ENCODE measurements around the gene GOLGA6L9. TPM values are rescaled to one million over a fixed set of nuclear protein-coding genes. Genes with fewer than 3 reads are reported as not detected.
"Not testable (repeated sequence)": the region's sequence is repeated elsewhere in the genome, so short reads cannot be mapped to it uniquely, and the experiment has no call there.

GOLGA6L9 gene
- total RNA-seq, 1 donor from 2014 or later, result 13.0 TPM

GRCh38 chr15:82397817-82398216 lies 31.8 kb upstream of the GOLGA6L9 start:
- H3K27ac Mint-ChIP-seq, result no peak overlapping the region
- H3K27ac ChIP-seq, result no peak overlapping the region
- H3K4me1 ChIP-seq, result no peaks in the 10 kb centered on the region
- H3K9ac ChIP-seq, result no peak overlapping the region
- no peaks in the 10 kb centered on the region for H3K36me3 ChIP-seq
- no peaks in the 10 kb centered on the region for H3K4me1 Mint-ChIP-seq
- H3K27me3 ChIP-seq, result no peaks in the 10 kb centered on the region
- peaks cover 30% of the 10 kb centered on the region for H3K79me2 ChIP-seq (ENCODE audit: low read depth)
- H3K4me3 ChIP-seq, result no peak overlapping the region
- no peaks in the 10 kb centered on the region for H3F3A ChIP-seq (ENCODE audit: low read depth)
- TF ChIP-seq EZH2 (IDR thresholded peaks at IDR 0.05) (no peak), EZH2phosphoT487 (IDR thresholded peaks at IDR 0.05) (no peak), CTCF (IDR thresholded peaks at IDR 0.05) (no peak)
- H3K4me3 Mint-ChIP-seq, result no peak overlapping the region
- no peak for DNase-seq (ENCODE audit: low spot score)
- no peak overlapping the region for H3K4me2 ChIP-seq
- peaks cover 10% of the 10 kb centered on the region for H4K20me1 ChIP-seq (ENCODE audit: low read depth)
- no peak overlapping the region for H2AFZ ChIP-seq (replicated peaks)
- H3K9me3 Mint-ChIP-seq, result peaks cover 9% of the 10 kb centered on the region
- H3K9me3 ChIP-seq (ENCODE audit: low read depth), result no peaks in the 10 kb centered on the region
- H3K27me3 Mint-ChIP-seq (ENCODE audit: insufficient read depth, low read depth), result no peaks in the 10 kb centered on the region
- H3K36me3 Mint-ChIP-seq, result peaks cover 16% of the 10 kb centered on the region

- peaks cover 13% of the 10 kb centered on the region for H4K20me1 ChIP-seq (ENCODE audit: low read depth)
- Mint-ChIP-seq H3K4me3 (no peak overlapping the region), H3K27me3 (ENCODE audit: insufficient read depth, low read depth) (no peaks in the 10 kb centered on the region), H3K36me3 (peaks cover 13% of the 10 kb centered on the region), H3K27ac (no peak overlapping the region), H3K4me1 (no peaks in the 10 kb centered on the region), H3K9me3 (peaks cover 9% of the 10 kb centered on the region)
- no peaks in the 10 kb centered on the region for H3K4me1 ChIP-seq
- peaks cover 27% of the 10 kb centered on the region for H3K79me2 ChIP-seq (ENCODE audit: low read depth)
- no peaks in the 10 kb centered on the region for H3K9me3 ChIP-seq (ENCODE audit: low read depth)
- H2AFZ ChIP-seq (replicated peaks), result no peak overlapping the region
- TF ChIP-seq EZH2phosphoT487 (IDR thresholded peaks at IDR 0.05) (no peak), EZH2 (IDR thresholded peaks at IDR 0.05) (no peak), CTCF (IDR thresholded peaks at IDR 0.05) (no peak)
- H3K27ac ChIP-seq, result no peak overlapping the region
- no peaks in the 10 kb centered on the region for H3K36me3 ChIP-seq
- no peak for DNase-seq (ENCODE audit: low spot score)
- no peak overlapping the region for H3K4me2 ChIP-seq
- H3K9ac ChIP-seq, result no peak overlapping the region
- H3F3A ChIP-seq (ENCODE audit: low read depth), result no peaks in the 10 kb centered on the region
- H3K4me3 ChIP-seq, result no peak overlapping the region
- H3K27me3 ChIP-seq, result no peaks in the 10 kb centered on the region
Observed at GRCh38 chr15:82398785-82399184, 30.8 kb upstream of the GOLGA6L9 start.

DNA sequence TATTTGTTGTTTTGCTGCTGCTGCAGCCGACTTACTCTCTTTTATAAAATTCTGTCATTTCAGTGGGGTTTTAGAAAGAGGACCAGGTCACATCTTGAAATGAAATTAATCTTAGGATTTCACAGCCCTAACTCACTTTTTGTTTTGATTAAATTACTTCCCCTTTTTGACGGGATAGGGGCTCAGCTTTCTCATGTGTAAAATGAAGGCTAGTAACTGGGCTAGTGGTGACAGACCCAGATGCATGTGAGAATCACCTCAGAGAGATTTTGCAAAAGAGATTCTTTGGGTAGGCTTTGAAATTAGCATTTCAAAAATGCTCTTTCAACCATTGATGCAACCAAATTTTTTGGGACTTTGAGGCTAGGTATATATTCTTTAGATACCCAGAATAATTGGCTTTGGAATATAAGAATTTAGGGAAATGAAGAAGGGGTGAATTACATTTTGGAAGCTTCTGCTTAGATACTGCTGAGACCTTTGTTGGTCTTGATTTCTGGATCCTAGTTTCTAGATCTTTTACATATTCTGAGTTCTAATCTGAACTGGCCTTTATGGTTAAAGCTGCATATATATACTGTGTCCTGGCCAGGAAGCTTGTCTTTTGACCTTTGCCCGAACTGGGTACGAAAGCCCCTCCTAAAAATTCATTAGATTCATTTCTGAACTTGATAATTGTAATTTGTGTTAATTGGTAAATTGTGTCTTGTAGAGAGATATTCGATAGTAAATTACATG lies 30.1 kb upstream of the GOLGA6L9 start:
- not testable (repeated sequence) for H3K27me3 ChIP-seq; H3K4me1 ChIP-seq; H3K4me2 ChIP-seq; H3K4me3 Mint-ChIP-seq; DNase-seq (ENCODE audit: low spot score); H3K9ac ChIP-seq; H3F3A ChIP-seq (ENCODE audit: low read depth); H3K9me3 ChIP-seq (ENCODE audit: low read depth); H3K27ac Mint-ChIP-seq; H3K27ac ChIP-seq; H2AFZ ChIP-seq (replicated peaks); H3K9me3 Mint-ChIP-seq; H3K27me3 Mint-ChIP-seq (ENCODE audit: insufficient read depth, low read depth); H3K4me1 Mint-ChIP-seq; H3K4me3 ChIP-seq; H3K36me3 ChIP-seq
- H4K20me1 ChIP-seq (ENCODE audit: low read depth), result peaks cover 16% of the 10 kb centered on the region
- H3K79me2 ChIP-seq (ENCODE audit: low read depth), result peaks cover 25% of the 10 kb centered on the region
- peaks cover 14% of the 10 kb centered on the region for H3K36me3 Mint-ChIP-seq

GRCh38 chr15:82401918-82402317 lies 27.7 kb upstream of the GOLGA6L9 start:
- H3K4me1 Mint-ChIP-seq, result not testable (repeated sequence)
- H4K20me1 ChIP-seq (ENCODE audit: low read depth), result peaks cover 16% of the 10 kb centered on the region

GRCh38 chr15:82402341-82402740 lies 27.3 kb upstream of the GOLGA6L9 start:
- H3K36me3 Mint-ChIP-seq, result peaks cover 19% of the 10 kb centered on the region
- not testable (repeated sequence) for H3K4me1 Mint-ChIP-seq; H3K4me1 ChIP-seq; H3K9ac ChIP-seq; H3K27ac ChIP-seq; H3K4me3 ChIP-seq; H3K4me3 Mint-ChIP-seq; H2AFZ ChIP-seq (replicated peaks); H3K27me3 Mint-ChIP-seq (ENCODE audit: insufficient read depth, low read depth); H3K27ac Mint-ChIP-seq; H3K4me2 ChIP-seq; DNase-seq (ENCODE audit: low spot score); H3K36me3 ChIP-seq; H3K9me3 Mint-ChIP-seq; H3F3A ChIP-seq (ENCODE audit: low read depth); H3K27me3 ChIP-seq; H3K9me3 ChIP-seq (ENCODE audit: low read depth)
- Histone ChIP-seq H3K79me2 (ENCODE audit: low read depth) (peaks cover 23% of the 10 kb centered on the region), H4K20me1 (ENCODE audit: low read depth) (peaks cover 16% of the 10 kb centered on the region)

More at GRCh38 chr15:82401918-82402317, 27.7 kb upstream of the GOLGA6L9 start:
- peaks cover 18% of the 10 kb centered on the region for H3K36me3 Mint-ChIP-seq
- H3K79me2 ChIP-seq (ENCODE audit: low read depth), result peaks cover 25% of the 10 kb centered on the region
- not testable (repeated sequence) for DNase-seq (ENCODE audit: low spot score); H3K27ac Mint-ChIP-seq; H3F3A ChIP-seq (ENCODE audit: low read depth); H3K27ac ChIP-seq; H3K9me3 Mint-ChIP-seq; H3K4me3 ChIP-seq; H3K27me3 ChIP-seq; H3K4me2 ChIP-seq; H2AFZ ChIP-seq (replicated peaks); H3K9ac ChIP-seq; H3K9me3 ChIP-seq (ENCODE audit: low read depth); H3K36me3 ChIP-seq; H3K4me3 Mint-ChIP-seq; H3K4me1 ChIP-seq; H3K27me3 Mint-ChIP-seq (ENCODE audit: insufficient read depth, low read depth)

- not testable (repeated sequence) for H3K27me3 ChIP-seq; DNase-seq (ENCODE audit: low spot score); H3K9ac ChIP-seq; H3K4me2 ChIP-seq; H4K20me1 ChIP-seq (ENCODE audit: low read depth); H3K4me3 ChIP-seq; H2AFZ ChIP-seq (replicated peaks); H3K36me3 ChIP-seq; H3K27ac ChIP-seq; H3K27me3 Mint-ChIP-seq (ENCODE audit: insufficient read depth, low read depth); H3K9me3 ChIP-seq (ENCODE audit: low read depth); H3K4me1 ChIP-seq; H3K27ac Mint-ChIP-seq; H3K4me3 Mint-ChIP-seq; H3K9me3 Mint-ChIP-seq; H3K4me1 Mint-ChIP-seq; H3F3A ChIP-seq (ENCODE audit: low read depth); H3K79me2 ChIP-seq (ENCODE audit: low read depth)
- peaks cover 12% of the 10 kb centered on the region for H3K36me3 Mint-ChIP-seq
Observed at GRCh38 chr15:82406211-82406610, 23.4 kb upstream of the GOLGA6L9 start.

All from neural progenitor cell (in vitro differentiated cells).